T-helper 22 cell (primary cell): ENCODE results near the gene UBA7.
A peak's percentile ranks its signal among the peaks of the same experiment; 100 is the strongest.
"Not testable (repeated sequence)": the region's sequence is repeated elsewhere in the genome, so short reads cannot be mapped to it uniquely, and the experiment has no call there.

Source experiments
- DNase-seq: peaks from one replicate; pipeline ENCODE4 v3.0.0-alpha.2; 2020; ENCODE audit warnings: low read depth

The UBA7 gene

GRCh38 chr3:49813497-49814174 is at the start of gene UBA7:
TSS of gene UBA7 (minus strand) at chr3:49813953. CDS start at chr3:49813787, 166 bp downstream.
- no peak for DNase-seq

DNA sequence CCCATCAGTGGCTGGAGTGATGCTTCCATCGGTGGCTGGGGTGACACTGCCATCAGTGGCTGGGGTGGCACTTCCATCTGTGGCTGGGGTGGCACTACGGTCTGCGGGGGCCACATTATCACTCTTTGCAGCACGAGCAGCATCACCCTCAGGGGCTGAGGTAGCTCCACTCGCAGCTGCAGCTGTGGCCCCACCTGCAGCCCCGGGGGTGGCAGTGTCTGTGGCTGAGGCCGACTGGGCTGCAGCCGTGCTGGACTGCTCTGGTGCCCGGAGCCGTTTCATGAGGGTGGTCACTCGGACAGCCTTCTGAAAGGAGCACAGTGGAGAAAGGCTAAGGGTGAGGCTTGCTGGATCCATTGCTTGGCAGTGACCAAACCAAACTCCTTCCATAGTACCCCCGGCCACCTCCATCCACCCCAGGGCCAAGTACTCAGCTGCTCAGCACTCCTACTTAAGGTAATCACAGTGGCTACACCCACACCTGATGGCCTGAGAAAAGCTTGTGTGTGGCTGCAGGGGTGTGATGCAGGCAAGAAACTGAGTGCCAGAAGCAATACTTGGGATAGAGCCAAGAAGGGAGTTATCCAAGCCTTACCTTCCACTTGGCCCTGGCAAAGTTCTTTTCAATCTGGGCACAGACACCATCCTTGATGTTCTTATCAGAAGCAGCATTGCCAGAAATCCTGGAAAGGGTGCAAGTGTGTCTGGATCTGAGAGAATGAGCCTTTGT is 46.0 kb upstream of the UBA7 start:
- DNase-seq, result no peak

GRCh38 chr3:49856181-49857005 is 42.6 kb upstream of the UBA7 start, which contains the start of gene TRAIP:
TSS of gene TRAIP (minus strand) at chr3:49856564. CDS start at chr3:49856453, 111 bp downstream.
- peak; percentile 83 for DNase-seq

DNA sequence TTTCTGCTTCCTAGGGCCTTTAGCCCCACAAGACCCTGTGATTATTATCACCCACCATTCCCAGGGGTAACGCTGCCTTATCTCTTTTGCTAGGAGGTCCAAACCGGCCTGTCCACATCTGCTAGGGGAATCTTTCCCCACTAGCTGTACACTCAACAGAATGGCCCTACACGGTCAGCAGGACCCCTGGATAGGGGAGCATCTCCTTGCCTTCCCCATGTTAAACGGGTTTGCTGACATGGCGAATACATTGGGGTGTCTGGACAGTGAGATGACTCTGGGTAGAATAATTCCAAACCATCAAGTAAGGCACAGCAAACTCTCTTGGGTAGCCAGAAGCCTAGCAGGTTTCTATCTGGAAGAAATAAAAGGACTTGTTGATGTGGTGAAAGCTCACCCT is 41.9 kb upstream of the UBA7 start:
- no peak for DNase-seq

DNA sequence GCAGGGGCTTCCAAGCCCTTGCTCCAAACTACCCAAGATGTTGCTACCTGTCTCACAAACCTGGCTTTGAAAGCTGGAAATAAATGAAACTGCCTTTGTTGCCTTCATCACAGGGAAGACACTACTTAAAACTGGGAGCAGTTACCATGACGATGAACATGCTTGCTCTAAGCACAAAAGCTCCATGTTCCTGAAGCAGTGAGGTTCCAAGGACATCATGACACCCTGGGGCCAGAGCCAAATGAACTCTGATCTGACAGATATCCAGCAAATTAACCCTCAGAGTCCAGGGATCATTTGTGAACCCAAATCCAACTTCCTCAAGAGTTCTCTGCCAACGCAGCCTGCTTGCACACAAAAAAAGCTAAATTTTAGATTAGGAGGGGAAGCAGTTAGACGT is 31.9 kb upstream of the UBA7 start:
- DNase-seq, result no peak

- no peak for DNase-seq
Observed at GRCh38 chr3:49844464-49845183, 30.9 kb upstream of the UBA7 start.

DNA sequence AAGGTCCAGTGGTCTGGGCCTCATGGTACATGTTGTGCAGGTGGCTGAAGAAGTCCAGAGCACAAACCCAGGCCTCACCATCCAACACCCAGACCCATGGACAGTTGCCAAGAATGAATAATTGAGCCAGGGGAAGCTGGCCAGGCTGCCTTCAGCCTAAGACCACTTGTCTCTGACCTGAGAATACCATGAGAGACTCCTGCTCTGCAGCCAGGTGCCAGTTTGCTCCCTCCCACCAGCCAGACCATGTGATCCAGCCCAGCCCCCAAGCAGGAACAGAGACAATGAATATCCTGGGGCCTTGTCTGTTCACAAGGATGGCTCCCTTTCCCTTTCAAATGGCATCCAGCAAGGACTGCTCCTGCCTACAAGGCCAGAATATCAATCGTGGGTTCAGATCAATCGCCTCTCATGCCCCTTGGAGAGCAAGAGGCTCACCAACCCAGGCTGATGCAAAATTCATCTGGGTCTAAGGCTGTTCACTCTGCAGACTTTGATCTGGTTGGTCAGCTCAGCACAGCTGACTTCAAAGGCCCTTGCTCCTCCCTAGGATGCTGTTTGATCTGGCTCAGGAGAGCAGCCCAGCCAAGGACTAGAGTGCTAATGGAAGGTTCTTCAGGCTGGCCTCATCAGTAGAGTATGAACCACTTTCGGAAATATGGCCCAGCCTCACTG is 29.2 kb upstream of the UBA7 start:
- DNase-seq, result no peak

GRCh38 chr3:49841806-49842205 is 28.1 kb upstream of the UBA7 start:
- no peak for DNase-seq

DNA sequence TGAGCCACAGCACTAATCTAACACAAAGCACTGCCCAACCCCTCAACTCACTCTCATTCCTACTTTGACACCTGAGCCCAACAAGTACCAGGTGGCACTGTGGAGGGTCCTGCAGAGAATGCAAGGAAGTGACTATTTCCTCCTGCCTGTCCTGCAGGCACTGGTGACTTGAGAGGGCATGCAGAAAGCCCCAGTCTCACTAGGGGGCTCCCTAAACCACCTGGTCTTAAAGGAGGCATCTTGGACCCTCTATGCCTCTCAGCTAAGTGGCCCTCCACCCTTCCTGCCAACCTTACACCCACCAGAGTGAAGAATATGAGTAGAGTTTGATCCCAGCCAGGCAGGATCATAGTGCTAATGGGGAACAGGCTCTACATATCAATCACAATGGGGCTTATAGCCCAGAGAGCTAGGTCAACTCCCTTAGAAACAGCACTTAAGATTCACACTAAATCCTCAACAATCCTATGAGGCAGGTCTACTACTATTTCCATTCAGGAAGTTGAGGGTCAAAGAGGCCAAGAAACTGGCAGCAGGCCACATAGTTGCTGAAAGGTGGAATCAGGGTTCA is 27.5 kb upstream of the UBA7 start:
- no peak for DNase-seq

GRCh38 chr3:49840388-49840787 is 26.6 kb upstream of the UBA7 start:
- DNase-seq, result no peak

DNA sequence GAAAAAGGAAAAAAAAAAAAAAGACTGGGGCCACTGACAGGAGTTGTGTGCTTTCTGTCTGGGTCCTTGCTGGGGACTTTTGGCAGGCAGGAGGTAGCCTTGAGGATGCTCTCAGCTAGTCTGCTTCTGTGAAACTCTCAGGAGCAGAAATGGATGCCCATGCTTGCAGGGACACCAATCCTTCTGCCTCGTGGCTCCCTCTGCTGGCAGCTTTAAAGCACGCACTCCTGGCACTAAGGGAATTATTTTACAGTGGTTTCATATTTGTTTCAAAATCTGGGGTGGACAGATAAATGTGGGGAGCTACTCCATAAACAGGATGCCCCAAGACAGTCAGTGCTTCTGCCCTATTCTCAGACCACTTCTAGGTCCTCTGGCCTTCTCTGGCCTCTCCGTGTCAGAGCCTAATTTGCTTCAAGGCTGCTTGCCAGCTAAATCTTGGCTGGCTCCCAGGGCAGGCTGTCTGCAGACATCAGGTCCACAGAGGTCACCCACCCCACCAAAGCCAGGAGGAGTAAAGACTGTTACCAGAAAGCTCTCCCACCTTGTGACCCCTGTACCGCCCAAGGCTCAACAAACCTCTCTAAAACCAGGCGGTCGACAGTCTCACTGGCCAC is 25.5 kb upstream of the UBA7 start:
- peak; percentile 46 for DNase-seq

DNA sequence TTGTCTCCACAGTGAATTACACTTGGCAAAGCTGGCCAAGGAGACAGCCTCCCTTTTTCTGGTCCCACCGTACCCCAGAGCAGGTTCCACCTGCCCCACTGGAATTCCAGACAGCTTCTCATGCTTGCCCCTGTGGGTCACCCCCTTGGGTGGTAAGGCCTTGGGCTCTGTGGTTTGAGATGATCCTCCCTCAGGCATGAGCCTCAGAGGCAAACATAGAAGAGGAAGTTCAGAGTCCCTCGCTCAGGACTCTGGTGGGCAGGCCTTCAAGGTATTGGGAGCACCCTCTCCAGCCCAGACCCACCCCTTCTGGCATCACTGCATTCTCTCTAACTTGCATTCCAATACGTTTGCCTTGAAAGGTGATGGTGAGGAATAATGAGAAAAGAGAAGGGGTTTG is 17.6 kb upstream of the UBA7 start:
- no peak for DNase-seq

GRCh38 chr3:49826016-49826415 is 12.3 kb upstream of the UBA7 start:
- DNase-seq, result no peak

DNA sequence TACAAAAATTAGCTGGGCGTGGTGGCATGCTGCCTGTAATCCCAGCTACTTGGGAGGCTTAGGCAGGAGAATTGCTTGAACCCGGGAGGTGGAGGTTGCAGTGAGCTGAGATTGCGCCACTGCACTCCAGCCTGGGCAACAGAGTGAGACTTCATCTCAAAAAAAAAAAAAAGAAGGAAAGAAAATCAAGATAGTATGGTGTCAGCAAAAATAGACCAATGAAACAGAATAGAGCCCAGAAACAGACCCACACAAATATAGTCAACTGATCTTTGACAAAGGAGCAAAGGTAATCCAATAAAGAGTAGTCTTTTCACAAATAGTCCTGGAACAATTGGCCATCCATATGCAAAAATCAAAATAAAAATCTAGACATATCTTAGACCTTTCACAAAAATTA is 9.4 kb upstream of the UBA7 start:
- DNase-seq, result not testable (repeated sequence)

DNA sequence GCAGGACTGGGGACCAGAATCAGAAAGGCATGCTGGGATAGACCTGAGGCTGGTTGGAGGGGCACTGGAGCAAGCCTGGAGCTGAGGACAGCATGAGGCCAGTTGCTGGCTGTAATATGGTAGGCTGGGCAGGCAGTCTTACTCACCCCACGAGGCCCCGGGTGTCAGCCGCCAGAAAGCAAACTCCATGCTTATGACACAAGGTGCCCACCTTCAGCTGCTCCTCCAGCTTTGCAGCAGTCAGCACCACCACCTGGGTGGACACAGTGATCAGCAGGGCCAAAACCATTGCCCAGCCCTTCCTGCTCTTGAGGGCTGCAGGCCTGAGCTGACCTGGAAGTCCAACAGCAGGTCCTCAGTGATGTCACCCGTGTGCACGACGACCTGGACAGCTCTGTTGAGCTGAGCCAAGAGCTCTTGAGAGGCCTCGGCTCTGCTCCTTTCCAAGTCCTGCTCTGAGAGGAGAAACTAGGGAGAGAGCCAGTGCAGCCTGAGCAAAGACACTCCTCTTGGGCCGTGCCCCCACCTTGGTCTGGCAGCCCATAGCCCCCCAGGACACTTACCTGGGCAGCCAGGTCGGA is 747 bp downstream of the UBA7 start:
- no peak for DNase-seq

DNA sequence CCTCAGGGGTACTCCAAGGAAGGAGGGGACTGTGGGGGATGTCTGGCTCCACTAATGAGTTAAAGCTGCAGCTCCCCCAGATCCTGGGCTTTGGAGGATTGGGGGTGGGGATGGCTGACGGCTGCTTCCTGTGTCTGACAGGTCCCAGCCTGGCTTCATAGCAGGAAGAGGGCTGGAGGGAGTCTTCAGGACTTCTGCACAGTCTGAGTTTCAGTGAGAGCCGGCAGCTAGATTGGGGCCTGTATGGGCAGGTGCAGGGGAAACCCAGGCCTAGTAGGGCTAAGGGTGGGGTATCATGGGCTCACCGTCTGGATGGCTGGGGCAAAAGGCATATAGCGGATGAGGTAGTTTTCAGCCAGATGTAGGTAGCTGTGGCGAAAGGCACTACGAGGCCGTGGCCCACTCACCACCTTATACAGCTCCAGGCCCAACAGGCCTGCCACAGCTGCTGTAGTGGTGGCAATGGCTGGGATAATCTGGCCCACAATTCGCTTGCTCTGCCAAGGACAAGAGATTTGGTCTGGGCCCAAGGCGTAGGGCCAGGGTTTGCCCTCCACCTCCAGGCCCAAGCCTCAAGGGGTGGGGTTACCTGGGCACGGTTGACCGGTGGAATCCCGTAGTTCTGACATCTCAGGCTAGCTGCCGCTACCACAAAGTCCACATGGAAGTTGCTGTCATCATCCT is 6.2 kb downstream of the UBA7 start:
- no peak for DNase-seq

DNA sequence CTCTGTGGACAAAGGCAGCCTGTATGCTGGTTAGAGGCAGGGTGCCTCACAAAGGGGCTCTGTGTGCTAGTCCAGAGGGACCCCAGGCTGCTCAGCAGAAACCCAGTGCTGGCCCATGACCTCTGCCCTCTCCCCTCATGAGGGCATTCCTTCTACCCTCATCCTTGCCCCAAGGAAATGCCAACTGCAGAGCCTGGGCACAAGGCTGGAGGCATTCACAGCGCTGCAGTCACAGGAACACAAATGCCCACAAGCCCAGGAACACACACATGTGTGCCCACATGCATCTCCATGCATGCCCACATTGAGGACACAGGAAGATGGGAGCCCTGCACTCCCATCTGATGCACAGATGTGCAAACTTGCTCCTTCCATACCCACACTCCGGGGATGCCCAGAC is 6.9 kb downstream of the UBA7 start:
- DNase-seq, result no peak

DNA sequence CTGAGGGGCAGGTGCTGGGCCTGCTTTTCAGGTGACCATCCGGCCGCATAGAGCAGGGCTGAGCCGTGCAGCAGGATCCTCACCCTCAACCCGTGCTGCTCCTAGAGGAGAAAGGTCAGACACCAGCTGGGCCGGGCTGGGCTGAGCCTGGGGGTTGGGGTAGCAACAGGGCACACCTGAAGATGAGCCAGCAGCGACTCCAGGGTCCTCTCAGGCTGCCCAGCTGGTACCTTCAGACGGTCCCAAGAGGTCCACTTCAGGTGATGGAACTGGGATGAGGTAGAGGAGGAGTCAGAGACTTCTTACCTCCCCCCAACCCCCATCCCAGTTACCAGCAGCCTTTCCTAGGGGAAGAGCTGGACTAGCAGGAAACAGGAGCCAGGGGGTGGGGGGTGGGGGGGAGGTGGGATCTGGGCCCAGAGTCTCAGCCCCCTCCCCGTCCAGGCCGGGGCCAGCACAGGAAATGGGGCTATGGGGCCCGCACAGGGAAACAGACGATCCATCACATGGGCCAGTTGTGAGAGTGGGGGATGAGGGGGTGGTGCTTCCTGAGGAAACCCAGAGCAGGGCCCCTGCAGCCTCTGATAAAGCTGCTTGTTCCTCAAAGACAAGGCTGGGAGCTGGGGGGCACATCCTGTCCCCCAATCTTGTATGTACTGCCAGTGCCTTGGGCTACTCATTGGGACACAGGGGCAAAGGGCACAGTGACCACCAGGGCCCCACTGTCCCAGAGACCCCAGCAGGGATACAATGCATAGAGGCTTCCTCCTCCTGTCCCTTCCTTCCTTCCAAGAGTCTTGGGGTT is 7.7 kb downstream of the UBA7 start:
- DNase-seq, result no peak

DNA sequence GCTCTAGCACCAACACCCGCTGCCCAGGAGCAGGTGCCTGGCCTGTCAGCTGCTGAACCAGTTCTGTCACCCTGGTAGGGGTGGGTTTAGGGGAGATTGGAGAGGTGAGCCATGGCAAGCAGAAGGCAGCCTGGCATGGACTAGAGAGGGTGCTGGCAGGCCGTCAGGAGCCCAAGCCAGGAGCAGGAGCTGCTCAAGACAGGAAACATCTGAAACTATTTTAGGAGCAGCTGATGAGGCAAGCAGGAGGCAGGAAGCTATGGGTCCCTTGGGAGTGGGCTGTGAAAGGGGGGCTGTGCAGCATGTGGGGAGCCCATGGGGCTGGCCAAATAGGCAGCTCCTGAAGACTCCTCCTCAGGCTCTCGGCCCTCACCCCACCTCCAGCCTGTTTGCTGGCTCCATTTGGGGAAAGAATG is 8.4 kb downstream of the UBA7 start:
- no peak for DNase-seq
